ENCODE results near the gene PLEKHG7. TPM values are rescaled to one million over a fixed set of nuclear protein-coding genes. Genes with fewer than 3 reads are reported as not detected.

Gene PLEKHG7
- total RNA-seq, 2 donors from 2014 or later, result not detected

DNA sequence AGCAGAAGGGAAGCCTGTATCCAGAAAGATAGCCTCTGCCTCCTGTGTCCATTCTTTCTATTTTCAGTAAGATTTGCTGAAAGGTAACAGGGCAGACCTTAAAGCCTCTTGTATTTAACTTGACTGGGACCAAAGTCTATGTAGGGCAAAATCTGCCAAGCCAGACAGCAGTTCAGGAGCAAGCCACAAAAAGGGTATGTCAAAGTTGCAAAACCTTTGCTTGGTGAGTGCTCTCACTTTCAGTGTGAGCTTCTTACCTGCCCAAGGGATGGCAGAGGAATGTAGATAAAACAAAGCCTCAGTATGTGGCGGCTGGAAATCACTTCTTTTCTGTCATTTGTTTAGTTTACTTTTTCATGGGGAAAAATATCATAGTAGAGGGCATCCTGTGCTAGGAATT is 63.1 kb downstream of the PLEKHG7 start:
- TF ChIP-seq, protein P1, sequence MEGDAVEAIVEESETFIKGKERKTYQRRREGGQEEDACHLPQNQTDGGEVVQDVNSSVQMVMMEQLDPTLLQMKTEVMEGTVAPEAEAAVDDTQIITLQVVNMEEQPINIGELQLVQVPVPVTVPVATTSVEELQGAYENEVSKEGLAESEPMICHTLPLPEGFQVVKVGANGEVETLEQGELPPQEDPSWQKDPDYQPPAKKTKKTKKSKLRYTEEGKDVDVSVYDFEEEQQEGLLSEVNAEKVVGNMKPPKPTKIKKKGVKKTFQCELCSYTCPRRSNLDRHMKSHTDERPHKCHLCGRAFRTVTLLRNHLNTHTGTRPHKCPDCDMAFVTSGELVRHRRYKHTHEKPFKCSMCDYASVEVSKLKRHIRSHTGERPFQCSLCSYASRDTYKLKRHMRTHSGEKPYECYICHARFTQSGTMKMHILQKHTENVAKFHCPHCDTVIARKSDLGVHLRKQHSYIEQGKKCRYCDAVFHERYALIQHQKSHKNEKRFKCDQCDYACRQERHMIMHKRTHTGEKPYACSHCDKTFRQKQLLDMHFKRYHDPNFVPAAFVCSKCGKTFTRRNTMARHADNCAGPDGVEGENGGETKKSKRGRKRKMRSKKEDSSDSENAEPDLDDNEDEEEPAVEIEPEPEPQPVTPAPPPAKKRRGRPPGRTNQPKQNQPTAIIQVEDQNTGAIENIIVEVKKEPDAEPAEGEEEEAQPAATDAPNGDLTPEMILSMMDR (conservative IDR thresholded peaks at IDR 0.05), result no peak
- H3K9me3 ChIP-seq (ENCODE audit: control insufficient read depth, low read length), result no peaks in the 10 kb centered on the region
- H3K4me1 ChIP-seq (ENCODE audit: control insufficient read depth, insufficient read depth, low read length), result no peaks in the 10 kb centered on the region
- DNase-seq, result no peak
- Mint-ChIP-seq H3K36me3 (ENCODE audit: low read depth) (no peaks in the 10 kb centered on the region), H3K27ac (peak overlapping the region; percentile 21), H3K4me3 (no peak overlapping the region), H3K27me3 (ENCODE audit: insufficient read depth) (no peaks in the 10 kb centered on the region), H3K4me1 (peaks cover 14% of the 10 kb centered on the region), H3K9me3 (no peaks in the 10 kb centered on the region)
- no peak overlapping the region for H3K4me3 ChIP-seq (ENCODE audit: low read length)
- 100% methylated on average over 1 of the region's 1 CpG; no CpG with 5 or more reads in 1 of the 2 experiments for WGBS, 2 experiments (ENCODE audit: insufficient coverage in 1 of 2, insufficient read length in 1 of 2)
- H3K36me3 ChIP-seq (ENCODE audit: control insufficient read depth, insufficient read depth, low read length), result peaks cover 6% of the 10 kb centered on the region
- no peak overlapping the region for H3K9ac ChIP-seq (ENCODE audit: extremely low read depth, low read length, poor library complexity, severe bottlenecking)
- H3K27me3 ChIP-seq (ENCODE audit: control insufficient read depth, insufficient read depth, low read length, poor library complexity, severe bottlenecking), result no peaks in the 10 kb centered on the region
- H3K27ac ChIP-seq (ENCODE audit: low read depth, low read length), result no peak overlapping the region

DNA sequence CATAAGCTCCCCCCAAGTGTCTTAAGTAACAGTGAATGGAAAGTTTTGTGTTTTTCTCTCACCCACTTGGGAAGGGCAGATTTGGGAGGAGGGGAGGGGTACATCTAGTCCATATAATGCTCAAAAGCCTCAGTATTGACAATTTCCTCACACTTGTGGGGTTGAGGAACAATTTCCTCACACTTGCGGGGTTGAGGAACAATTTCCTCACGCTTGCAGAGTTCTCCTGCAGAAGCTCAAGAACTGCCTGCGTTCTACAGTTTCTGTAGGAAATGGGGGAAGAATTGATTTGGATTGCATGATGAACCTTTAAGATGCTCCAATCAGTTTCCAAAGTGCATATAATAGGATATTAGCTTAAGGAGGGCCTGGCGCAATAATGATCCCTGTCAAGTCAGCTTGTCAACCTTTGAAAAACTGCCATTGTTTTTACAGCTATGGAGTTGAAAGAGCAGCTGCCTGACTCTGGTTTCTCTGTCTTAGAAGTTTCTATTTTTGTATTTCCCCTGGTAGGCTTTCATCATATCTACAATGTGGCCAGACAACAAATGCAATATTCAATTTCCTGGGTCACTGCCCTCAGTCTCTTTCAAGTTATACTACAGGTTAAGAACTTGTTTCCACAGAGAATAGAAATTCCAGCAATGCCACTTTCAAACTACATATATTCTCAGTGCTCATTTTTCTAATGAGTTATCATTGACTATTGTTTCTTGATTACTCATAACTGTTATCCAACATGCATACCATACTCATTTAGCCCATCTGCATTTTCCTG is 66.5 kb downstream of the PLEKHG7 start:
- no peaks in the 10 kb centered on the region for H3K9me3 ChIP-seq (ENCODE audit: control insufficient read depth, low read length)
- Mint-ChIP-seq H3K27me3 (ENCODE audit: insufficient read depth) (no peaks in the 10 kb centered on the region), H3K36me3 (ENCODE audit: low read depth) (peaks cover 1% of the 10 kb centered on the region), H3K4me3 (no peak overlapping the region), H3K4me1 (peaks cover 14% of the 10 kb centered on the region), H3K9me3 (no peaks in the 10 kb centered on the region), H3K27ac (no peak overlapping the region)
- no peak for DNase-seq
- TF ChIP-seq, protein P1 (conservative IDR thresholded peaks at IDR 0.05), result no peak
- H3K4me1 ChIP-seq (ENCODE audit: control insufficient read depth, insufficient read depth, low read length), result no peaks in the 10 kb centered on the region
- no peak overlapping the region for H3K27ac ChIP-seq (ENCODE audit: low read depth, low read length)
- no peak overlapping the region for H3K4me3 ChIP-seq (ENCODE audit: low read length)
- H3K36me3 ChIP-seq (ENCODE audit: control insufficient read depth, insufficient read depth, low read length), result peaks cover 11% of the 10 kb centered on the region
- 94 to 96% methylated on average over 4 of the region's 4 CpGs for WGBS, 2 experiments (ENCODE audit: insufficient coverage in 1 of 2, insufficient read length in 1 of 2)
- no peak overlapping the region for H3K9ac ChIP-seq (ENCODE audit: extremely low read depth, low read length, poor library complexity, severe bottlenecking)
- H3K27me3 ChIP-seq (ENCODE audit: control insufficient read depth, insufficient read depth, low read length, poor library complexity, severe bottlenecking), result no peaks in the 10 kb centered on the region

DNA sequence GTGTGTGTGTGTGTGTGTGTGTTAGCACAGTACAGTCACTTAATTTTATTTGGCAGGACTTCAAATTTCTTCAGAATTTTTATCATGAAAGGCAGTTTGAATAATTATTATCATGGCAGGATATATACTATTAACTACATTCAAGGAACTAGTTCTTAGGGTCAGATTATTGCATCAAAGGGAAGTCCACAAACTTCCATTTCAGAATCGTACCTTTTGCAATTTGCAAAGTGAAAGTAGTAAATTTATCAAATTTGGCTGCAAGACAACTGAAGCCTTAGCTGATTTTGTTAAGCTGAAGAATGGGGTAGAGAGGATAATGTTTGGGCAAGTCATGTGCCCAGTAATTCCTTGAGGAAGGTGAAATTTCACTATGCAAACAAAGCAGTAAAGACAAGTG is 68.2 kb downstream of the PLEKHG7 start:
- H3K4me1 Mint-ChIP-seq, result peaks cover 11% of the 10 kb centered on the region
- H3K9ac ChIP-seq (ENCODE audit: extremely low read depth, low read length, poor library complexity, severe bottlenecking), result no peak overlapping the region
- H3K4me3 ChIP-seq (ENCODE audit: low read length), result no peak overlapping the region
- TF ChIP-seq, protein P1 (conservative IDR thresholded peaks at IDR 0.05), result no peak
- H3K9me3 Mint-ChIP-seq, result no peaks in the 10 kb centered on the region
- H3K4me1 ChIP-seq (ENCODE audit: control insufficient read depth, insufficient read depth, low read length), result no peaks in the 10 kb centered on the region
- no peaks in the 10 kb centered on the region for H3K27me3 ChIP-seq (ENCODE audit: control insufficient read depth, insufficient read depth, low read length, poor library complexity, severe bottlenecking)
- no peaks in the 10 kb centered on the region for H3K9me3 ChIP-seq (ENCODE audit: control insufficient read depth, low read length)
- H3K27ac ChIP-seq (ENCODE audit: low read depth, low read length), result no peak overlapping the region
- H3K36me3 Mint-ChIP-seq (ENCODE audit: low read depth), result peaks cover 1% of the 10 kb centered on the region
- H3K27me3 Mint-ChIP-seq (ENCODE audit: insufficient read depth), result no peaks in the 10 kb centered on the region
- H3K36me3 ChIP-seq (ENCODE audit: control insufficient read depth, insufficient read depth, low read length), result peaks cover 24% of the 10 kb centered on the region
- H3K27ac Mint-ChIP-seq, result no peak overlapping the region
- WGBS, 2 experiments (ENCODE audit: insufficient coverage in 1 of 2, insufficient read length in 1 of 2), result 94 to 100% methylated on average over 1 of the region's 1 CpG
- no peak overlapping the region for H3K4me3 Mint-ChIP-seq
- no peak for DNase-seq
